Measurements from ENCODE around the gene SRD5A2.

- TF ChIP-seq CTCF (IDR thresholded peaks at IDR 0.05) (no peak), POLR2A (IDR thresholded peaks at IDR 0.05) (no peak)
Observed at GRCh38 chr2:31528823-31529222, 51.9 kb downstream of the SRD5A2 start.

All from adrenal gland (tissue), 5 donors.